Mesendoderm (in vitro differentiated cells): Measurements from ENCODE around the gene MGAT4A.

Source experiments
- DNase-seq: peaks from one replicate; pipeline ENCODE4 v3.0.0; 2013
- H2AK5ac ChIP-seq: 2 replicates; pipeline ENCODE4 v1.6.1; 2013; ENCODE audit warnings: low read length, inconsistent platforms
- H2BK120ac ChIP-seq: 2 replicates; pipeline ENCODE4 v1.6.1; 2013; ENCODE audit warnings: low read depth, mild to moderate bottlenecking, low read length, moderate library complexity, mixed read lengths
- H2BK15ac ChIP-seq: replicated peaks from 2 replicates; pipeline ENCODE4 v1.6.1; 2013; ENCODE audit warnings: low read depth, mild to moderate bottlenecking, moderate library complexity
- H2BK5ac ChIP-seq: 2 replicates; pipeline ENCODE4 v1.6.1; 2013; ENCODE audit warnings: low read length, inconsistent platforms
- H3K18ac ChIP-seq: 2 replicates; pipeline ENCODE4 v1.6.1; 2013; ENCODE audit warnings: mild to moderate bottlenecking, low read length, mixed read lengths
- H3K23ac ChIP-seq: one replicate; pipeline ENCODE4 v1.6.1; 2013; ENCODE audit warnings: low read length
- H3K27ac ChIP-seq: 2 replicates; pipeline ENCODE4 v1.5.1; 2013; ENCODE audit warnings: low read depth, mild to moderate bottlenecking, inconsistent platforms, low read length, moderate library complexity
- H3K27me3 ChIP-seq: 2 replicates; pipeline ENCODE4 v1.6.1; 2013; ENCODE audit warnings: low read length, control low read depth, mild to moderate bottlenecking, inconsistent platforms; ENCODE audit not compliant: insufficient read depth, poor library complexity
- H3K36me3 ChIP-seq: 2 replicates; pipeline ENCODE4 v1.6.1; 2013; ENCODE audit warnings: low read length, inconsistent platforms; ENCODE audit not compliant: control insufficient read depth, insufficient read depth
- H3K4ac ChIP-seq: one replicate; pipeline ENCODE4 v1.6.1; 2013; ENCODE audit warnings: low read depth, mild to moderate bottlenecking, low read length, moderate library complexity
- H3K4me1 ChIP-seq: 2 replicates; pipeline ENCODE4 v1.6.1; 2013; ENCODE audit warnings: low read depth, low read length, inconsistent platforms; ENCODE audit not compliant: control insufficient read depth
- H3K4me2 ChIP-seq: 2 replicates; pipeline ENCODE4 v1.6.1; 2013; ENCODE audit warnings: low read length
- H3K4me3 ChIP-seq: 2 replicates; pipeline ENCODE4 v1.5.1; 2013; ENCODE audit warnings: mild to moderate bottlenecking, low read length
- H3K56ac ChIP-seq: one replicate; pipeline ENCODE4 v1.6.1; 2013; ENCODE audit warnings: low read length
- H3K79me1 ChIP-seq: 2 replicates; pipeline ENCODE4 v1.6.1; 2013; ENCODE audit warnings: low read length, inconsistent platforms
- H3K79me2 ChIP-seq: 2 replicates; pipeline ENCODE4 v1.6.1; 2013; ENCODE audit warnings: mild to moderate bottlenecking, low read length; ENCODE audit not compliant: control insufficient read depth, insufficient read depth
- H3K9ac ChIP-seq: 2 replicates; pipeline ENCODE4 v1.6.1; 2013; ENCODE audit warnings: low read length, inconsistent platforms
- H4K5ac ChIP-seq: one replicate; pipeline ENCODE4 v1.6.1; 2013; ENCODE audit warnings: low read length
- H4K8ac ChIP-seq: one replicate; pipeline ENCODE4 v1.6.1; 2013; ENCODE audit warnings: low read depth, mild to moderate bottlenecking, control low read depth, low read length, moderate library complexity
- WGBS: extraction: QIAGEN DNeasy Blood & Tissue Kit; methylation state at CpG from one replicate; pipeline ENCODE4 v1.1.7; 2013; ENCODE audit warnings: low lambda C conversion rate, missing lambda C conversion rate; ENCODE audit not compliant: insufficient coverage; ENCODE audit errors: extremely low coverage; 5-methylcytosine and 5-hydroxymethylcytosine counted together

The MGAT4A gene

DNA sequence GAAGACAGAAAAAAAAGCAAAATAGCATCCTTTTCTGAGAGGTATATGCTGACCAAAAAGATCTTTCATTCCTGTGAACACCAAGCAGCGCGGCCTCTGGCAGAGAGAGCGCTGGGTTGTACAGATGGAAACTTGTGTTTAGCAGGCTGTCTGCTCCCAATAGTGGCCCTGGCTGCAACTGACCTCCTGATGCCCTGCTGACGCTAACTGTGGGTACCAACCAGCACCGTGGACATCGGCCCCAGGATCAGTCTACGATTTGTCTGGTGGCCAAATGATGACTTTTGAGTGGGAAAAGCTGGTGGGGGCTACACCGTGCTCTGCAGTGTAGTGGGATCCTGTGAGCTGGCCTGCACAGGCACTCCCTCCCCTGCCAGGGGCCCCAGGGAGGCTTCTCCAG is 138.4 kb downstream of the MGAT4A start:
- Histone ChIP-seq H2BK120ac (no peak overlapping the region), H4K8ac (no peak overlapping the region), H2BK15ac (no peak overlapping the region), H3K4me2 (no peak overlapping the region), H3K79me2 (no peaks in the 10 kb centered on the region), H3K27ac (no peak overlapping the region), H3K9ac (no peak overlapping the region), H3K36me3 (peaks cover 3% of the 10 kb centered on the region), H3K4me3 (no peak overlapping the region), H3K4me1 (no peaks in the 10 kb centered on the region), H2AK5ac (no peak overlapping the region), H3K27me3 (no peaks in the 10 kb centered on the region), H4K5ac (no peak overlapping the region), H3K23ac (no peak overlapping the region), H3K79me1 (no peaks in the 10 kb centered on the region), H3K4ac (no peak overlapping the region), H3K56ac (no peak overlapping the region), H2BK5ac (no peak overlapping the region), H3K18ac (no peak overlapping the region)
- no CpG with 5 or more reads among the region's 8 CpGs for WGBS
- no peak for DNase-seq

GRCh38 chr2:98589489-98589888 is 141.4 kb downstream of the MGAT4A start:
- Histone ChIP-seq H3K27ac (no peak overlapping the region), H2BK5ac (no peak overlapping the region), H3K56ac (no peak overlapping the region), H3K18ac (no peak overlapping the region), H3K4ac (no peak overlapping the region), H3K23ac (no peak overlapping the region), H3K9ac (no peak overlapping the region), H3K79me2 (no peaks in the 10 kb centered on the region), H2BK15ac (no peak overlapping the region), H3K4me3 (no peak overlapping the region), H3K4me2 (no peak overlapping the region), H3K27me3 (no peaks in the 10 kb centered on the region), H2AK5ac (no peak overlapping the region), H3K36me3 (peaks cover 3% of the 10 kb centered on the region), H3K79me1 (no peaks in the 10 kb centered on the region), H2BK120ac (no peak overlapping the region), H4K5ac (no peak overlapping the region), H4K8ac (no peak overlapping the region), H3K4me1 (no peaks in the 10 kb centered on the region)
- DNase-seq = no peak
- WGBS = no CpG with 5 or more reads among the region's 4 CpGs

- WGBS = no CpG with 5 or more reads among the region's 4 CpGs
- no peak overlapping the region for H3K4ac ChIP-seq
- H3K79me1 ChIP-seq = no peaks in the 10 kb centered on the region
- no peaks in the 10 kb centered on the region for H3K4me1 ChIP-seq
- H2BK5ac ChIP-seq = no peak overlapping the region
- H3K27ac ChIP-seq = no peak overlapping the region
- no peak overlapping the region for H3K9ac ChIP-seq
- H2BK120ac ChIP-seq = no peak overlapping the region
- H3K79me2 ChIP-seq = no peaks in the 10 kb centered on the region
- no peak overlapping the region for H2AK5ac ChIP-seq
- H3K18ac ChIP-seq = no peak overlapping the region
- no peak overlapping the region for H3K4me2 ChIP-seq
- no peak overlapping the region for H3K4me3 ChIP-seq
- DNase-seq = no peak
- H2BK15ac ChIP-seq = no peak overlapping the region
- H4K8ac ChIP-seq = no peak overlapping the region
- no peak overlapping the region for H4K5ac ChIP-seq
- no peaks in the 10 kb centered on the region for H3K27me3 ChIP-seq
- H3K56ac ChIP-seq = no peak overlapping the region
- peaks cover 2% of the 10 kb centered on the region for H3K36me3 ChIP-seq
- no peak overlapping the region for H3K23ac ChIP-seq
Observed at GRCh38 chr2:98588880-98589431, 142.0 kb downstream of the MGAT4A start.

GRCh38 chr2:98586551-98587140 is 144.3 kb downstream of the MGAT4A start:
- H3K4me3 ChIP-seq = no peak overlapping the region
- no peak overlapping the region for H3K4ac ChIP-seq
- H3K27me3 ChIP-seq = no peaks in the 10 kb centered on the region
- no peak overlapping the region for H2BK5ac ChIP-seq
- no peak overlapping the region for H3K18ac ChIP-seq
- no peak overlapping the region for H3K27ac ChIP-seq
- H2AK5ac ChIP-seq = no peak overlapping the region
- H3K79me1 ChIP-seq = no peaks in the 10 kb centered on the region
- H4K8ac ChIP-seq = no peak overlapping the region
- peak; percentile 52 for DNase-seq
- H3K4me1 ChIP-seq = no peaks in the 10 kb centered on the region
- H3K36me3 ChIP-seq = peaks cover 6% of the 10 kb centered on the region
- WGBS = no CpG with 5 or more reads among the region's 6 CpGs
- no peak overlapping the region for H2BK120ac ChIP-seq
- no peaks in the 10 kb centered on the region for H3K79me2 ChIP-seq
- H4K5ac ChIP-seq = no peak overlapping the region
- no peak overlapping the region for H2BK15ac ChIP-seq
- H3K23ac ChIP-seq = no peak overlapping the region
- no peak overlapping the region for H3K4me2 ChIP-seq
- no peak overlapping the region for H3K9ac ChIP-seq
- no peak overlapping the region for H3K56ac ChIP-seq

- DNase-seq = no peak
- peaks cover 6% of the 10 kb centered on the region for H3K36me3 ChIP-seq
- no peak overlapping the region for H2BK15ac ChIP-seq
- H2BK5ac ChIP-seq = no peak overlapping the region
- H2BK120ac ChIP-seq = no peak overlapping the region
- H3K27me3 ChIP-seq = no peaks in the 10 kb centered on the region
- no peaks in the 10 kb centered on the region for H3K79me1 ChIP-seq
- H4K5ac ChIP-seq = no peak overlapping the region
- no peak overlapping the region for H3K56ac ChIP-seq
- no peak overlapping the region for H2AK5ac ChIP-seq
- no peak overlapping the region for H3K4ac ChIP-seq
- H3K9ac ChIP-seq = no peak overlapping the region
- H3K4me1 ChIP-seq = no peaks in the 10 kb centered on the region
- no peak overlapping the region for H3K27ac ChIP-seq
- H4K8ac ChIP-seq = no peak overlapping the region
- H3K79me2 ChIP-seq = no peaks in the 10 kb centered on the region
- no peak overlapping the region for H3K4me3 ChIP-seq
- H3K18ac ChIP-seq = no peak overlapping the region
- no CpG with 5 or more reads among the region's 10 CpGs for WGBS
- no peak overlapping the region for H3K23ac ChIP-seq
- no peak overlapping the region for H3K4me2 ChIP-seq
Observed at GRCh38 chr2:98585386-98585785, 145.5 kb downstream of the MGAT4A start.
